Parietal lobe (tissue), 2 donors: Measurements from ENCODE around the gene PARK7. TPM values are rescaled to one million over a fixed set of nuclear protein-coding genes. Genes with fewer than 3 reads are reported as not detected.

Experiments used
- small RNA-seq: library from RNA; depleted of rRNA; stranded (forward); fragments of <200 nt; gene quantifications from one replicate; pipeline ENCODE3, GENCODE V24; 2014; ENCODE audit warnings: low replicate concordance
- total RNA-seq: library from RNA; depleted of rRNA; stranded (reverse); fragments of >200 nt; gene quantifications from one replicate; pipeline ENCODE4 v1.2.3, GENCODE V29; 2014

PARK7 gene
- 113 TPM for total RNA-seq

GRCh38 chr1:7961216-7962013, at the start of gene PARK7:
Gene PARK7, plus strand, starts transcription at chr1:7961711. Its CDS starts 1,075 bp downstream, at chr1:7962786.

DNA sequence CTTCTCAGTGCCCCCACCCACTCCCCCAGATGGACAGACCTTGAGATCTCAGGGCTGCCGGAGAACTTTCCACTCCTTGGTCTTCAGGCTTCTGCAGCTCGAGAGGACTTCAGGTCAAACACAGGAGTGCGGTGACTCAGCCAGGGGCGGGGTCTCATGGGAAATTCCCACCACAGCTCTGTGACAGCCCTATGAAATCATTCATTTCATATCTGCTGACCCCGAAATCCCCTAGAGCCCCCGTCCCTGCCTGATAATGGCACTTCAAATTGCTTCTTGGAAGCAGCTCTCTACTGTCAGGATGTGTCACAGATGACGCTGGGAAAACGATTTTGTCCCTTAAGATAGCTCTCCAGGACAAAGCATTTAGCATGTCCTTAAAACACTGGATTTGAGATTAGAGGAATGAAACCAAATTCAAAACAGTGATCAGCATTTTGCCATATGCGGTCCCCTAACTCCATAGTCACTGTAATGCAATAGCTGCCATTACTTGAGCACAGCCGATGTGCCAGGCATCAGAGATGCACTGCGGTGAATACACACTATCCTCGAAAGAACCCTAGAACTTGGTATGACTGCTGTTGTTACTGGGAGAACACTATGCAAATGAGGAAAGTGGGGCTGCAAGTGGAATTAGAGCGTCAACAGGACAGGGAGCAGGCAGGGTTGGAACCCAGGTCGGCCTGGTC, 20.6 kb upstream of the PARK7 start, which contains the start of gene TNFRSF9:
Gene TNFRSF9 (minus strand): TSS at position 95 of the 692 bp plus-strand sequence. CDS start 845 bp downstream, outside the sequence.

DNA sequence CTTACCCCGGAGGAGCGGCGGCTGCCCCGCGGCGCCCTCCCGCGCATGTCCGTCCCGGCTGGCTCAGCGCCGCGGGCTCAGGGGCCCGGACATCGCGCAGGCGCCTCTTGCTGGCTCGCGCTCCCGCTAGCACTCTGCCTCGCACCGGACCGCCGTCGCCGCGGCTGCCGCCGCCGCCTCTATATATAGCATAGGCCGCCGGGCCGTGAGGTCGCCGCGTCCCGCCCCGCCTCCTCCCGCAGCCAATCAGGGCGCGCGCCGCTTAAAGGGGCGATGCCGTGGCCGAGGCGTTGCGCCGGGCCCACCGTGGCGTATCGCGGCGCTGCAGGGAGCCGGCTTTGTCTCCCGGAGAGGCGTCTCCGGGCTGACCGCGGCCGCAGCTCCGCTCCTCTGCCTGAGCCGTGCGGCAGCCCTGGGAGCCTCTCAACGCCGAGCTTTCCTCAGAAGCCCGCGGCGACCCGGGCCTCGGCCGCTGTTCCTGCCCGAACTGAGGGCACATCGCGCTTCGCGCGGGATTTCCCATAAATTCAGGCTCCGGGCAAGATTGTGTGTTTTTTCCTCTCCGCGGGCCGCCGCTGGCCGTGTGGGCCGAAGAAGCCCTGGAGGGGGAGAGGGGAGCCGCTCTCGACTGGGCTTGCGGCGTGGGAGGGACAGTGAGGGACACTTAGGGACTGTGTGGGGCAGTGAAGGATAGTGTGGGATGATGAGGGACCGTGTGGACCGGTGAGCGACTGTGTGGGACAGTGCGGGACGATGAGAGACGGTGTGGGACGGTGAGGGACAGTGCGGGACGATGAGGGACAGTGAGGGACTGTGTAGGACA, 64.9 kb downstream of the PARK7 start, which contains the start of gene ERRFI1:
Gene ERRFI1 (minus strand): TSS at position 157 of the 823 bp plus-strand sequence. CDS start 10,690 bp downstream, outside the sequence.

Small RNAs within 50 kb of the gene (small RNA-seq; reads per million reads assigned to genes)
- gene RF00019 = not detected

Other genes starting within 250 kb of the PARK7 start
- gene VAMP3, start 190.4 kb upstream of the PARK7 start, total RNA-seq = 22.2 TPM
- gene PER3, start 177.4 kb upstream of the PARK7 start, total RNA-seq = 6.9 TPM
- gene UTS2, start 108.6 kb upstream of the PARK7 start, total RNA-seq = not detected
- not detected for gene TNFRSF9, start 20.9 kb upstream of the PARK7 start, total RNA-seq
- 20.3 TPM for gene ERRFI1, start 64.6 kb downstream of the PARK7 start, total RNA-seq